Peyer's patch (tissue), 4 donors: ENCODE results near the gene POMT1. TPM values are rescaled to one million over a fixed set of nuclear protein-coding genes. Genes with fewer than 3 reads are reported as not detected.

Experiments
- DNase-seq, 3 donors: peaks; one replicate each; pipeline ENCODE4 v3.0.0-alpha.2; 2017 to 2019
- H3K27ac ChIP-seq, 4 donors: fragments of 200-600 bp; sonication (generic); one replicate each; pipeline ENCODE4 v1.5.1; 2016 to 2019
- H3K27me3 ChIP-seq, 2 donors: fragments of 200-600 bp; sonication (generic); one replicate each; pipeline ENCODE4 v1.5.1; 2019
- H3K36me3 ChIP-seq, 3 donors: fragments of 200-600 bp; sonication (generic); one replicate each; pipeline ENCODE4 v1.5.1; 2016 to 2019
- H3K4me1 ChIP-seq, 4 donors: fragments of 200-600 bp; sonication (generic); one replicate each; pipeline ENCODE4 v1.5.1; 2016 to 2019
- H3K4me3 ChIP-seq, 4 donors: fragments of 200-600 bp; sonication (generic); 1 replicate in 3 of 4; 2 replicates in 1 of 4; pipeline ENCODE4 v1.5.1; 2016 to 2019; ENCODE audit warnings: mild to moderate bottlenecking in 1 of 4
- H3K9me3 ChIP-seq, 4 donors: fragments of 200-600 bp; sonication (generic); one replicate each; pipeline ENCODE4 v1.5.1; 2016 to 2019; ENCODE audit warnings: mild to moderate bottlenecking in 1 of 4
- CTCF ChIP-seq, 6 experiments: fragments of 450-650 bp in 4 of 6; fragments of 200-600 bp in 2 of 6; sonication (generic) in 1 of 6; IDR thresholded peaks; one replicate each; pipeline ENCODE4 v1.5.1; 2017 to 2019; ENCODE audit warnings: antibody characterized with exemption in 6 of 6, mild to moderate bottlenecking in 3 of 6, moderate library complexity in 1 of 6
- POLR2A ChIP-seq, 2 donors: fragments of 450-650 bp; IDR thresholded peaks; one replicate each; pipeline ENCODE4 v1.5.1; 2017; ENCODE audit warnings: antibody characterized with exemption in 2 of 2, mild to moderate bottlenecking in 2 of 2, moderate library complexity in 2 of 2
- total RNA-seq, 4 donors: library from RNA; depleted of rRNA; stranded (reverse); fragments of >200 nt; gene quantifications; one replicate each; pipeline ENCODE4 v1.1.0, GENCODE V29; 2016

Gene POMT1
- total RNA-seq, 4 donors from 2014 or later = 37.1 to 94.8 (median 46.1) TPM

GRCh38 chr9:131483319-131484050 is 19.2 kb upstream of the POMT1 start:
- Histone ChIP-seq H3K9me3 (no peaks in the 10 kb centered on the region), H3K4me1 (no peaks in the 10 kb centered on the region), H3K36me3 (peaks cover 0 to 99% (median 2%) of the 10 kb centered on the region in 3 donors), H3K27ac (no peak overlapping the region), H3K4me3 (no peak overlapping the region), H3K27me3 (no peaks in the 10 kb centered on the region)
- TF ChIP-seq POLR2A (IDR thresholded peaks at IDR 0.05) = no peak
- TF ChIP-seq CTCF (IDR thresholded peaks at IDR 0.05) = no peak
- no peak for DNase-seq

DNA sequence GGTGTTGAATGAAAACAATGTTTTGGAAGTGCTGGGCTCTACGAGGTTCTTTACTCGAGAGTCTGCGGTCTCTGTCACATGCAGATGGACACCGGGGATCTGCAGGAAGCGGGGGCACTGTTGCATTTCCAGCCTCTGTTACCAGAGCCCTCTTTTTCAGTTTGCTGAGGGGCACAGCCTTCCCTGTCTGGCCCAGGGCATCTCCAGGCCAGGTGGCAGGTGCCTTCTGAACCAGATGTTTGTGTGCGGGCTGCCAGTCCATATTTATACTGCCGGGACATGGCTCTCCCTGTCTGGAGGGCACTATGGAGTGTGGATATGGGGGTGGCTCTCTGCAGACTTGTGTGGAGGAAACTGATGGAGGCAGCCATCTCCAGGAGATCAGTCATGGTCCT is 18.7 kb upstream of the POMT1 start:
- no peak for DNase-seq
- peaks cover 0 to 100% (median 2%) of the 10 kb centered on the region in 3 donors for H3K36me3 ChIP-seq
- H3K27me3 ChIP-seq = no peaks in the 10 kb centered on the region
- no peak overlapping the region for H3K4me3 ChIP-seq
- no peak overlapping the region for H3K27ac ChIP-seq
- H3K4me1 ChIP-seq = no peaks in the 10 kb centered on the region
- TF ChIP-seq CTCF (IDR thresholded peaks at IDR 0.05) = no peak
- H3K9me3 ChIP-seq = no peaks in the 10 kb centered on the region

DNA sequence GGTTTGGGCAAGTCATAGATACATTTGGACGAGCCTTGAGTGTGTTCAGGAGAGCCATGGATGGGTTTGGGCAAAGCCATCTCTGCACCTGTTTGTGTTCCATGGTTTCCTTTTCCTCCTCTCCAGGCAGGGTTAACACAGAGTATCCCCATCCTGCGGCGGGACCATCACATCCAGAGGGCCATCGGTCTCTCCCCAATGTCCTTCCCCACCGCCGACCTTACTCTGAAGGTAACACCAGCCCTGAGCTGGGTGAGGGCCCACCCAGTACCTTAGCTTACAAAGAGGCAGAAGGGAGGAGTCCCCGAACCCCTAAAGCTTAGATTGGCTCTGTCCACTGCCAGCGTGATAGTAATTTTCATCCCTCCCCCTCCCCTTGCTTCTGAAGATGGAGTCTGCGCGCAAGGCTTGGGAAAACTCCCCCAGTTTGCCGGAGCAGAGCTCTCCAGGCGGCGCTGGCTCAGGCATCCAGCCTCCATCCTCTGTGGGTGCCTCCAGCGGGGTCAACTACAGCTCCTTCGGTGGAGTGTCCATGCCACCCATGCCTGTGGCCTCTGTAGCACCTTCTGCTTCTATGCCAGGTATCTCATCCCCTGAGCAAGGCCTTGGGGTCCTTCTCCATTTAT is 18.0 kb upstream of the POMT1 start:
- TF ChIP-seq POLR2A (IDR thresholded peaks at IDR 0.05) = no peak
- TF ChIP-seq CTCF (IDR thresholded peaks at IDR 0.05) = no peak
- DNase-seq = no peak
- H3K4me3 ChIP-seq = no peak overlapping the region
- no peaks in the 10 kb centered on the region for H3K9me3 ChIP-seq
- no peaks in the 10 kb centered on the region for H3K4me1 ChIP-seq
- peaks cover 0 to 100% (median 2%) of the 10 kb centered on the region in 3 donors for H3K36me3 ChIP-seq
- H3K27me3 ChIP-seq = no peaks in the 10 kb centered on the region
- H3K27ac ChIP-seq = no peak overlapping the region

- TF ChIP-seq POLR2A (IDR thresholded peaks at IDR 0.05) = no peak
- TF ChIP-seq CTCF (IDR thresholded peaks at IDR 0.05) = no peak
- Histone ChIP-seq H3K27ac (no peak overlapping the region), H3K4me1 (no peaks in the 10 kb centered on the region), H3K27me3 (no peaks in the 10 kb centered on the region), H3K36me3 (peaks cover 0 to 100% (median 0%) of the 10 kb centered on the region in 3 donors), H3K9me3 (no peaks in the 10 kb centered on the region), H3K4me3 (no peak overlapping the region)
- DNase-seq = no peak
These were observed 17.5 kb upstream of the POMT1 start for GRCh38 chr9:131485206-131485605.

- H3K27me3 ChIP-seq = no peaks in the 10 kb centered on the region
- H3K4me3 ChIP-seq = no peak overlapping the region
- H3K27ac ChIP-seq = no peak overlapping the region
- TF ChIP-seq POLR2A (IDR thresholded peaks at IDR 0.05) = no peak
- no peak for TF ChIP-seq CTCF (IDR thresholded peaks at IDR 0.05)
- no peak for DNase-seq
- H3K4me1 ChIP-seq = no peaks in the 10 kb centered on the region
- no peaks in the 10 kb centered on the region for H3K9me3 ChIP-seq
- peaks cover 0 to 100% (median 0%) of the 10 kb centered on the region in 3 donors for H3K36me3 ChIP-seq
These were observed 16.8 kb upstream of the POMT1 start for GRCh38 chr9:131485728-131486422.
